ENCODE measurements around the gene GAB1. TPM values are rescaled to one million over a fixed set of nuclear protein-coding genes. Genes with fewer than 3 reads are reported as not detected.

Gene GAB1
- total and polyA plus RNA-seq, 2 of the 8 experiments (the other 6 are each of a cell fraction or from before 2014, with no cell fraction given): 6.8 to 21.3 TPM

DNA sequence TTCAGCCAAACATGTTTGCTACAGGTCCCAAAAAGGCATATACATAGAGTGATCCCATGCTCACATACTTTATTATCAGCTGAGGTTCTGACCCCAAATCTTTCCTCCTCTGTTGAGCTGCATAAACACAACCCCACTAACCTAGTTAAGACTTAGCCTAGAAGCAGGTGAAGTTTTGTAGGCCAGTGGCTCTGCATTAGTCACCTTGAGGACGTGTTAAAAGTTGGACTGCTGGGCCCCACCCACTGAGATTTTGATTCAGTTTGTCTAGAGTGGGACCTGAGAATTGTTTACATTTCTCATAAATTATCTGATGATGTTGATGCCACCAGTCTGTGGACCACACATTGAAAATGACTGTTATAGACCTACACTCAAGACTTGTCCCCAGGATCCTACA lies 43.8 kb upstream of the GAB1 start (continued):
- TF ChIP-seq CBX8 (IDR thresholded peaks at IDR 0.05; ENCODE audit: borderline replicate concordance, low read depth, low read length) (no peak), FOSL1 (IDR thresholded peaks at IDR 0.05; ENCODE audit: insufficient read depth, low read depth, low read length) (no peak), GTF2F1 (IDR thresholded peaks at IDR 0.05; ENCODE audit: borderline replicate concordance, low read depth, low read length) (no peak)
- TF ChIP-seq, protein P1, sequence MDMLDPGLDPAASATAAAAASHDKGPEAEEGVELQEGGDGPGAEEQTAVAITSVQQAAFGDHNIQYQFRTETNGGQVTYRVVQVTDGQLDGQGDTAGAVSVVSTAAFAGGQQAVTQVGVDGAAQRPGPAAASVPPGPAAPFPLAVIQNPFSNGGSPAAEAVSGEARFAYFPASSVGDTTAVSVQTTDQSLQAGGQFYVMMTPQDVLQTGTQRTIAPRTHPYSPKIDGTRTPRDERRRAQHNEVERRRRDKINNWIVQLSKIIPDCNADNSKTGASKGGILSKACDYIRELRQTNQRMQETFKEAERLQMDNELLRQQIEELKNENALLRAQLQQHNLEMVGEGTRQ (IDR thresholded peaks at IDR 0.05; ENCODE audit: low read length): no peak
